Tibial nerve (tissue), 4 donors: ENCODE measurements around the gene ZC3H7B. TPM values are rescaled to one million over a fixed set of nuclear protein-coding genes. Genes with fewer than 3 reads are reported as not detected.

ENCODE experiments used
- DNase-seq, 2 donors: peaks; one replicate each; pipeline ENCODE4 v3.0.0-alpha.2; 2019; ENCODE audit warnings: low spot score in 2 of 2
- H3K27ac ChIP-seq, 4 donors: fragments of 200-600 bp; sonication (generic) in 3 of 4; one replicate each; pipeline ENCODE4 v1.5.1; 2017 to 2019; ENCODE audit warnings: mild to moderate bottlenecking in 1 of 4
- H3K27me3 ChIP-seq, 2 donors: fragments of 200-600 bp; sonication (generic) in 1 of 2; one replicate each; pipeline versions ENCODE4 v1.5.1 to v1.6.0; 2017 to 2019
- H3K36me3 ChIP-seq, 3 donors: fragments of 200-600 bp; sonication (generic); one replicate each; pipeline ENCODE4 v1.5.1; 2018 to 2019
- H3K4me1 ChIP-seq, 4 donors: fragments of 200-600 bp; sonication (generic) in 3 of 4; one replicate each; pipeline ENCODE4 v1.5.1; 2017 to 2019
- H3K4me3 ChIP-seq, 4 donors: fragments of 200-600 bp; sonication (generic) in 3 of 4; one replicate each; pipeline ENCODE4 v1.5.1; 2017 to 2019; ENCODE audit warnings: mild to moderate bottlenecking in 1 of 4, moderate library complexity in 1 of 4
- H3K9me3 ChIP-seq, 4 donors: fragments of 200-600 bp; sonication (generic) in 3 of 4; one replicate each; pipeline ENCODE4 v1.5.1; 2017 to 2019
- EP300 ChIP-seq, 2 donors: sonication (generic); formaldehyde crosslinking; IDR thresholded peaks; one replicate each; pipeline ENCODE4 v1.6.1; 2017; ENCODE audit warnings: antibody characterized with exemption in 2 of 2, mild to moderate bottlenecking in 1 of 2
- POLR2A ChIP-seq, 2 donors: fragments of 450-650 bp; IDR thresholded peaks; one replicate each; pipeline ENCODE4 v1.6.1; 2017; ENCODE audit warnings: antibody characterized with exemption in 2 of 2, mild to moderate bottlenecking in 2 of 2, moderate library complexity in 2 of 2
- WGBS, 2 donors: methylation state at CpG; one replicate each; pipeline ENCODE4 v1.1.5; 2018; 5-methylcytosine and 5-hydroxymethylcytosine counted together
- total RNA-seq, 4 donors: library from RNA; depleted of rRNA; stranded (reverse); fragments of >200 nt; gene quantifications; one replicate each; pipeline ENCODE4 v1.1.0, GENCODE V29; 2016
- TF ChIP-seq, protein P1 (sequence below), 5 experiments: fragments of 200-600 bp in 3 of 5; fragments of 450-650 bp in 2 of 5; sonication (generic) in 3 of 5; IDR thresholded peaks; one replicate each; pipeline ENCODE4 v1.5.1; 2016 to 2019; ENCODE audit warnings: antibody characterized with exemption in 5 of 5, mild to moderate bottlenecking in 3 of 5, moderate library complexity in 2 of 5

The ZC3H7B gene
- total RNA-seq, 4 donors from 2014 or later: 45.0 to 74.9 (median 57.9) TPM

DNA sequence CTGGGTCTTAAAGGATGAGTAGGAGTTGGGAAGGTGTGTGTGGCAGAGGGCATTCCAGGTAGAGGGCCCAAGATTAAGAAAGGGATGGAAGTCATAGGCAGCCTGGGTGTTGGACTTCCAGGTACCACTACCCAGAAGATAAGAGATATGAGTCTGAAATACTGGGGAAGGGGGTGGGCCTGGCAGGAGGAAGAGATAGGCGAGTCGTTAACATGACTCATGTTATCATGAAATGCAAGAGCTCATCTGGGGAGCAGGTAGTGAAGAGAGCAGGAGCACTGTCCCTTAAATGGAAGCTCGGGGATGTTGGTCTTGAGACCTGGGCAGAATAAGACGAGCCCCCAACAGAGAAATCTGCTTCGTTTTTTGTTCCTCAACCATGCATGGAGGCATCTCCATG, 10.2 kb downstream of the ZC3H7B start:
- Histone ChIP-seq H3K9me3 (no peaks in the 10 kb centered on the region), H3K4me1 (peaks cover 0 to 22% (median 6%) of the 10 kb centered on the region in 4 donors), H3K4me3 (no peak overlapping the region), H3K27me3 (no peaks in the 10 kb centered on the region), H3K36me3 (peaks cover 0 to 15% (median 0%) of the 10 kb centered on the region in 3 donors), H3K27ac (no peak overlapping the region)
- no peak for TF ChIP-seq EP300 (IDR thresholded peaks at IDR 0.05)
- no peak for TF ChIP-seq POLR2A (IDR thresholded peaks at IDR 0.05)
- TF ChIP-seq, protein P1, sequence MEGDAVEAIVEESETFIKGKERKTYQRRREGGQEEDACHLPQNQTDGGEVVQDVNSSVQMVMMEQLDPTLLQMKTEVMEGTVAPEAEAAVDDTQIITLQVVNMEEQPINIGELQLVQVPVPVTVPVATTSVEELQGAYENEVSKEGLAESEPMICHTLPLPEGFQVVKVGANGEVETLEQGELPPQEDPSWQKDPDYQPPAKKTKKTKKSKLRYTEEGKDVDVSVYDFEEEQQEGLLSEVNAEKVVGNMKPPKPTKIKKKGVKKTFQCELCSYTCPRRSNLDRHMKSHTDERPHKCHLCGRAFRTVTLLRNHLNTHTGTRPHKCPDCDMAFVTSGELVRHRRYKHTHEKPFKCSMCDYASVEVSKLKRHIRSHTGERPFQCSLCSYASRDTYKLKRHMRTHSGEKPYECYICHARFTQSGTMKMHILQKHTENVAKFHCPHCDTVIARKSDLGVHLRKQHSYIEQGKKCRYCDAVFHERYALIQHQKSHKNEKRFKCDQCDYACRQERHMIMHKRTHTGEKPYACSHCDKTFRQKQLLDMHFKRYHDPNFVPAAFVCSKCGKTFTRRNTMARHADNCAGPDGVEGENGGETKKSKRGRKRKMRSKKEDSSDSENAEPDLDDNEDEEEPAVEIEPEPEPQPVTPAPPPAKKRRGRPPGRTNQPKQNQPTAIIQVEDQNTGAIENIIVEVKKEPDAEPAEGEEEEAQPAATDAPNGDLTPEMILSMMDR (IDR thresholded peaks at IDR 0.05): no peak
- DNase-seq: no peak
- 84 to 89% methylated on average over 5 of the region's 5 CpGs for WGBS, 2 donors

DNA sequence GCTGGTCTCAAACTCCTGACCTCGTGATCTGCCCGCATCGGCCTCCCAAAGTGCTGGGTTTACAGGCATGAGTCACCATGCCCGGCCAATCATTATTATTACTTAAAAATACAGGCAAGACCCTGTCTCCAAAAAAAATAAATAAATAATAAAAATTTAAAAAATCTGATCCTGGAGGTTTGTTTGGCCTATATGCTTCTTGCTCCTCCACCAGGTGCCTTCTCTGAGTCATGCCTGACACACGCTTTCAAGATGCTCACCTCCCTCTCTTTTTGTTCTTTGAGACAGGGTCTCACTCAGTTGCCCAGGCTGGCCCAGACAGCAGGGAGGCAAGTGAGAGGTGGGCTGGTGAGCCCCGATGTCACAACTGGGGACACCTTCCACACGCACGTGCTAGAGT, 13.5 kb downstream of the ZC3H7B start:
- TF ChIP-seq, protein P1 (IDR thresholded peaks at IDR 0.05): no peak
- TF ChIP-seq POLR2A (IDR thresholded peaks at IDR 0.05): no peak
- TF ChIP-seq EP300 (IDR thresholded peaks at IDR 0.05): no peak
- whole genome bisulfite sequencing, 2 donors: 94 to 96% methylated on average over 8 of the region's 8 CpGs
- Histone ChIP-seq H3K27me3 (no peaks in the 10 kb centered on the region), H3K4me1 (no peaks in the 10 kb centered on the region), H3K4me3 (no peak overlapping the region), H3K9me3 (no peaks in the 10 kb centered on the region), H3K36me3 (peaks cover 0 to 12% (median 0%) of the 10 kb centered on the region in 3 donors), H3K27ac (no peak overlapping the region)
- no peak for DNase-seq

DNA sequence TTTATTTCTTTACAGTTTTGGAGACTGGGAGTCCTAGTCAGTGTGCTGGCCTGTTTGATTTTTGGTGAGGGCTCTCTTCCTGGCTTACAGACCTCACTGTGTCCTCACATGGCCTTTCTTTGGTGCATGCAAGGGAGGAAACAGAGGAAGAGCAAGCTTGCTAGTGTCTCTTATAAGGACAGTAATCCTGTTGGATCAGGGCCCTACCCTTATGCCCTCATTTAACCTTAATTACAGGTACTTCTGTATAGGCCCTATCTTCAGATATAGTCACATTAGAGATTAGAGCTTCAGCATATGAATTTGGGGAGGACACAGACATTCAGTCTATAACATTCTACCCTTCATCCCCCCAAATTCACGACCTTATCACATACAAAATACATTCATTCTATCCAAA, 14.3 kb downstream of the ZC3H7B start:
- no peak for DNase-seq
- Histone ChIP-seq H3K27me3 (no peaks in the 10 kb centered on the region), H3K27ac (no peak overlapping the region), H3K4me3 (no peak overlapping the region), H3K4me1 (no peaks in the 10 kb centered on the region), H3K36me3 (peaks cover 0 to 9% (median 0%) of the 10 kb centered on the region in 3 donors), H3K9me3 (no peaks in the 10 kb centered on the region)
- WGBS, 2 donors: 62 to 70% methylated on average over 1 of the region's 1 CpG
- TF ChIP-seq POLR2A (IDR thresholded peaks at IDR 0.05) (no peak), EP300 (IDR thresholded peaks at IDR 0.05) (no peak)
- TF ChIP-seq, protein P1 (IDR thresholded peaks at IDR 0.05): no peak

- no peak overlapping the region for H3K27ac ChIP-seq
- no peak for TF ChIP-seq EP300 (IDR thresholded peaks at IDR 0.05)
- TF ChIP-seq, protein P1 (IDR thresholded peaks at IDR 0.05): no peak
- no peak for TF ChIP-seq POLR2A (IDR thresholded peaks at IDR 0.05)
- 66 to 77% methylated on average over 16 of the region's 16 CpGs for WGBS, 2 donors
- no peak for DNase-seq
- peaks cover 0 to 50% (median 8%) of the 10 kb centered on the region in 3 donors for H3K36me3 ChIP-seq
- H3K4me1 ChIP-seq: no peaks in the 10 kb centered on the region
- H3K9me3 ChIP-seq: no peaks in the 10 kb centered on the region
- no peak overlapping the region for H3K4me3 ChIP-seq
- no peaks in the 10 kb centered on the region for H3K27me3 ChIP-seq
Observed at GRCh38 chr22:41320416-41321240, 19.3 kb downstream of the ZC3H7B start.

DNA sequence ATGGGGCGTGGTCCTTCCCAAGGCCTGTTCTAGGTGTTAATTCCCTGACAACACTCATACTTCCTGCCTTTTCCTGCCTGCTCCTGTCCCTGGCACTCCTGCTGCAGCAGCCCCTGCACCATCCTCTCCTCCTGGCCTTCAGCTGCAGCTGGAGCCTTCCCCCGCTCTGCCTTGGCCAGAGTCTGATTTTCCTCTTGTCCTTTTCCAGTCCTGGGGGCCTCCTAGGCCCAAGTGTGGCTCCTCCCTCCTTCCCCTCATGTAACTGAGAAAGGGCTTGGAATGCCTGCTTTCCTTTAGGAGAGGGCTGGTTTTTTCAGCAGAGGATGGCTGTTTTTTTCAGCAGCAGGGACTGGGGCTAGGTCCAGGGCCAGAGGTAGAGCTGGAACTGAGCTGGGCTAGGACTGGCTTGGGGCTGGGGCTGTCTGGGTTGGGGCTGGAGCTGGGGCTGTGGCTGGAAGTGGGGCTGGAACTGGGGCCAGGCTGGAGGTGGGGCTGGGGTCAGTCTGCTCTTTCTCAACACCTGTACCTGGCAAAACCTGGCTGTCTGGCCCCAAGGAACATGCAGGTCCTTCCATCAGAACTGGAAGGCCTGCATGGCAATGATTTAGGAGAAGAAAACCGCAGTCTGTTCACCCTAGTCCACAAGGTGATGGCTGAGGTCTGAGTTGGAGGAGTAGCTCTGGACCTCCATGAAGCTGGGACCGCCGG, 23.6 kb downstream of the ZC3H7B start:
- DNase-seq: no peak
- no peaks in the 10 kb centered on the region for H3K9me3 ChIP-seq
- no peaks in the 10 kb centered on the region for H3K4me1 ChIP-seq
- TF ChIP-seq EP300 (IDR thresholded peaks at IDR 0.05) (no peak), POLR2A (IDR thresholded peaks at IDR 0.05) (no peak)
- TF ChIP-seq, protein P1 (IDR thresholded peaks at IDR 0.05): no peak
- H3K27ac ChIP-seq: no peak overlapping the region
- WGBS, 2 donors: 87 to 91% methylated on average over 5 of the region's 5 CpGs
- no peaks in the 10 kb centered on the region for H3K27me3 ChIP-seq
- H3K36me3 ChIP-seq: peaks cover 0 to 93% (median 22%) of the 10 kb centered on the region in 3 donors
- no peak overlapping the region for H3K4me3 ChIP-seq
